HG02938 (cell line): Measurements from ENCODE around the gene TRIM17.

Experiments used
- ATAC-seq: cut with Tn5 transposase; IDR thresholded peaks from one replicate; pipeline ENCODE4 v1.9.1; 2021; ENCODE audit warnings: mild to moderate bottlenecking, moderate library complexity; ENCODE audit not compliant: unreplicated experiment

Gene TRIM17

GRCh38 chr1:228370439-228370940 lies 46.2 kb downstream of the TRIM17 start:
- ATAC-seq = no peak

GRCh38 chr1:228369608-228370438 lies 46.8 kb downstream of the TRIM17 start:
- no peak for ATAC-seq

- no peak for ATAC-seq
These were observed 47.7 kb downstream of the TRIM17 start for GRCh38 chr1:228368801-228369607.

- ATAC-seq = no peak
These were observed 48.6 kb downstream of the TRIM17 start for GRCh38 chr1:228367798-228368791.

GRCh38 chr1:228366866-228367741 lies 49.6 kb downstream of the TRIM17 start:
- no peak for ATAC-seq

- no peak for ATAC-seq
These were observed 50.4 kb downstream of the TRIM17 start for GRCh38 chr1:228366062-228366865.

- ATAC-seq = no peak
These were observed 51.2 kb downstream of the TRIM17 start for GRCh38 chr1:228365271-228366061.

- no peak for ATAC-seq
These were observed 51.9 kb downstream of the TRIM17 start for GRCh38 chr1:228364706-228365213.

- ATAC-seq = no peak
These were observed 52.5 kb downstream of the TRIM17 start for GRCh38 chr1:228364068-228364705.

GRCh38 chr1:228363686-228364067 lies 53.0 kb downstream of the TRIM17 start:
- ATAC-seq = no peak

GRCh38 chr1:228362884-228363450 lies 53.7 kb downstream of the TRIM17 start:
- no peak for ATAC-seq

- ATAC-seq = no peak
These were observed 54.3 kb downstream of the TRIM17 start for GRCh38 chr1:228362141-228362883.

GRCh38 chr1:228361314-228362140 lies 55.1 kb downstream of the TRIM17 start:
- no peak for ATAC-seq

- ATAC-seq = no peak
These were observed 55.9 kb downstream of the TRIM17 start for GRCh38 chr1:228360533-228361313.
